Caco-2 (cell line): ENCODE results near the gene AKAP7. TPM values are rescaled to one million over a fixed set of nuclear protein-coding genes. Genes with fewer than 3 reads are reported as not detected.

ENCODE experiments used
- BruUV-seq: library from RNA; stranded (reverse); fragments of 400-500 nt; replicated peaks from 2 replicates; lab custom pipeline; 2021; lab: Mats Ljungman, UMichigan
- CTCF ChIA-PET: fragments of 300-600 bp; sonication (Branson Sonifier 250); formaldehyde crosslinking; loops from one replicate; lab custom pipeline; 2022; ENCODE audit warnings: antibody characterized with exemption; lab: Charles Lee
- POLR2A ChIA-PET: fragments of 300-600 bp; sonication (Branson Sonifier 250); formaldehyde crosslinking; loops from one replicate; lab custom pipeline; 2022; ENCODE audit warnings: antibody characterized with exemption; lab: Charles Lee
- DNase-seq, 2 experiments: peaks; one replicate each; pipeline versions ENCODE4 v3.0.0 to v3.0.0-alpha.2; 2020 to 2022
- H3K27me3 ChIP-seq: replicated peaks from 2 replicates; pipeline ENCODE4 v1.6.0; 2011; ENCODE audit warnings: low read length; ENCODE audit not compliant: control insufficient read depth, insufficient read depth
- H3K36me3 ChIP-seq: 2 replicates; pipeline ENCODE4 v1.5.1; 2011; ENCODE audit warnings: low read length; ENCODE audit not compliant: control insufficient read depth, insufficient read depth
- H3K4me1 ChIP-seq: fragments of 250-450 bp; sonication (Bioruptor Pico); 2 replicates; pipeline ENCODE4 v1.5.1; 2020; ENCODE audit warnings: mild to moderate bottlenecking
- H3K4me3 ChIP-seq: 2 replicates; pipeline ENCODE4 v1.5.1; 2011; ENCODE audit warnings: low read depth, mild to moderate bottlenecking, control low read depth, low read length
- H3K9me3 ChIP-seq: fragments of 250-450 bp; sonication (Bioruptor Pico); 2 replicates; pipeline ENCODE4 v1.5.1; 2020; ENCODE audit warnings: mild to moderate bottlenecking, moderate library complexity
- H3K27ac Mint-ChIP-seq: one replicate; pipeline ENCODE4 v1.8.0; 2022; ENCODE audit warnings: mixed read lengths; ENCODE audit not compliant: unreplicated experiment
- H3K27me3 Mint-ChIP-seq: one replicate; pipeline ENCODE4 v1.8.0; 2022; ENCODE audit warnings: mixed read lengths; ENCODE audit not compliant: insufficient read depth, unreplicated experiment
- H3K36me3 Mint-ChIP-seq: one replicate; pipeline ENCODE4 v1.8.0; 2022; ENCODE audit warnings: mild to moderate bottlenecking, mixed read lengths; ENCODE audit not compliant: insufficient read depth, unreplicated experiment
- H3K4me1 Mint-ChIP-seq: one replicate; pipeline ENCODE4 v1.8.0; 2022; ENCODE audit warnings: low read depth, mixed read lengths; ENCODE audit not compliant: unreplicated experiment
- H3K4me3 Mint-ChIP-seq: one replicate; pipeline ENCODE4 v1.8.0; 2022; ENCODE audit warnings: mild to moderate bottlenecking, moderate library complexity, mixed read lengths; ENCODE audit not compliant: unreplicated experiment
- H3K9me3 Mint-ChIP-seq: one replicate; pipeline ENCODE4 v1.8.0; 2022; ENCODE audit warnings: mixed read lengths; ENCODE audit not compliant: unreplicated experiment
- CTCF ChIP-seq, 2 experiments: fragments of 200-600 bp in 1 of 2; IDR thresholded peaks; 1 replicate in 1 of 2; 2 replicates in 1 of 2; pipeline versions ENCODE4 v1.5.1 to v1.8.0; 2011 to 2022; ENCODE audit warnings: antibody characterized with exemption in 1 of 2, control low read depth in 1 of 2, inconsistent platforms in 1 of 2, low read depth in 1 of 2, low read length in 1 of 2, mild to moderate bottlenecking in 1 of 2, moderate library complexity in 1 of 2; ENCODE audit not compliant: insufficient read depth in 1 of 2, severe bottlenecking in 1 of 2, unreplicated experiment in 1 of 2
- intact Hi-C: fragments of 100-400 bp; cut with micrococcal nuclease; formaldehyde crosslinking; loops from one replicate; pipeline ENCODE4 v1.10.0; 2022; ENCODE audit not compliant: unreplicated experiment
- total RNA-seq: library from RNA; stranded (reverse); gene quantifications from 2 replicates; pipeline ENCODE4 v1.2.3, GENCODE V29; 2022

Gene AKAP7
- total RNA-seq, 1 experiment from 2014 or later, result 5.6 TPM

DNA sequence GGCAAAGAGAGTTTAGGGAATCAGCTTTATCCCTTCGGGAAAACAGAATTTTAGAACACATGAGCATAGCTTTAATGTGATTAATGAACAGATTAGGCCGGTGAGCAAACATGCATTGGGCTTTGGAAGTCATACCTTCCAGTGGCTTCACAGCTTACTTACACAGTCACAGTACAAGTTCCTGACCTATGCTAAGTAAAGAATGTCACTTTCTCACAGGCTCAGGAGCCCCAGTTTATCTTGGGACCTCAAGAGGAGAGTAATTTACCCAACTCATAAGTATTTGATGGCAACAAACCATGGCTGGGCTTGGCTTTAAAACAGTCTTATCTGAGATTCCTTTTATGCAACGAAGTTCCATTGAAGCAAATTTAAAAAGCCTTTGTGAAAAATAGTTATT lies 195.9 kb downstream of the AKAP7 start:
- peaks cover 15% of the 10 kb centered on the region for H3K4me1 Mint-ChIP-seq
- H3K4me3 Mint-ChIP-seq, result no peak overlapping the region
- Histone ChIP-seq H3K4me1 (peaks cover 18% of the 10 kb centered on the region), H3K4me3 (no peak overlapping the region), H3K36me3 (no peaks in the 10 kb centered on the region), H3K9me3 (no peaks in the 10 kb centered on the region), H3K27me3 (no peaks in the 10 kb centered on the region)
- no peak for TF ChIP-seq CTCF (IDR thresholded peaks at IDR 0.05; ENCODE audit: insufficient read depth in 1 of 2, low read depth in 1 of 2, low read length in 1 of 2, severe bottlenecking in 1 of 2, unreplicated experiment in 1 of 2)
- intact Hi-C loops, result no loop called here
- no TSS peak for BruUV-seq
- H3K9me3 Mint-ChIP-seq, result no peaks in the 10 kb centered on the region
- H3K27me3 Mint-ChIP-seq, result no peaks in the 10 kb centered on the region
- no peak overlapping the region for H3K27ac Mint-ChIP-seq
- ChIA-PET CTCF (no interaction called here), POLR2A (no interaction called here)
- no peaks in the 10 kb centered on the region for H3K36me3 Mint-ChIP-seq
- peak; percentile 17 to 42 for DNase-seq

DNA sequence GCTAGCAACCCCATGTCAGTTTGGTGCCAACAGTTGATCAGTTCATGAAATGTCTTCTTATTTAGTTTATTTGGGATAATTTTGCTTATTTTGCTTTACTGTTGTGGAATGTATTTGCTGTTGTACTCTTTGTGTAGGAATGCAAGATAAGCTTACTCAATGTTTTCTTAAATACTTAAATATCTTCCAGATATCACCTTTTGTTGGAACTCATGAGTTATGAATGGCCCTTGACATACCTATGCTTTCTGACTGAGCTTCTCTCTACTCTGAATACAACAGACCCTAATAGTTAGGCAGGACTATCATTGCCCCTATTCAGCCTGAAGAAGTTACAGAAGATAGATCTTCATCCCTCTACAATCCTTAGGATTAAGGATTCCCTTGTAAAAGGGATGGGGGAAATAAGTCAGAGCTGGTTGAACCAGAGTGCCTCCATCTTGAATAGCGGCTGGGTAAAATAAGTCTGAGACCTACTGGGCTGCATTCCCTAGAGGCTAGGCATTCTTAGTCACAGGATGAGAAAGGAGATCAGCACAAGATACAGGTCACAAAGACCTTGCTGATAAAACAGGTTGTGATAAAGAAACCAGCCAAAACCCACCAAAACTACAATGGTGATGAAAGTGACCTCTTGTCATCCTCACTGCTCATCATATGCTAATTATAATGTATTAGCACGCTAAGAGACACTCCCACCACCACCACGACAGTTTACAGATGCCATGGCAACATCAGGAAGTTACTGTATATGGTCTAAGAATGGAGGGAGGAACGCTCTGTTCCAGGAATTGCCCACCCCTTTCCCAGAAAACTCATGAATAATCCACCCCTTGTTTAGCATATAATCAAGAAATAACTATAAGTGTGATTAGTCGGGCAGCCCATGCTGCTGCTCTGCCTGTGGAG lies 196.9 kb downstream of the AKAP7 start:
- no peaks in the 10 kb centered on the region for H3K36me3 ChIP-seq
- intact Hi-C loops, result no loop called here
- no peaks in the 10 kb centered on the region for H3K9me3 Mint-ChIP-seq
- no peaks in the 10 kb centered on the region for H3K9me3 ChIP-seq
- no peaks in the 10 kb centered on the region for H3K27me3 Mint-ChIP-seq
- no peak overlapping the region for H3K4me3 ChIP-seq
- no peak for TF ChIP-seq CTCF (IDR thresholded peaks at IDR 0.05; ENCODE audit: insufficient read depth in 1 of 2, low read depth in 1 of 2, low read length in 1 of 2, severe bottlenecking in 1 of 2, unreplicated experiment in 1 of 2)
- H3K4me1 ChIP-seq, result peaks cover 18% of the 10 kb centered on the region
- H3K4me1 Mint-ChIP-seq, result peaks cover 15% of the 10 kb centered on the region
- H3K4me3 Mint-ChIP-seq, result no peak overlapping the region
- BruUV-seq, result no TSS peak
- DNase-seq, result no peak
- H3K27ac Mint-ChIP-seq, result no peak overlapping the region
- no peaks in the 10 kb centered on the region for H3K36me3 Mint-ChIP-seq
- ChIA-PET POLR2A (no interaction called here), CTCF (no interaction called here)
- H3K27me3 ChIP-seq, result no peaks in the 10 kb centered on the region

Other genes with a start within 250 kb of the AKAP7 start
- 91.7 and 106 TPM in 2 replicates for gene EPB41L2, start 72.2 kb upstream of the AKAP7 start, total RNA-seq